B cell (primary cell): ENCODE data around the gene CTTN. TPM values are rescaled to one million over a fixed set of nuclear protein-coding genes. Genes with fewer than 3 reads are reported as not detected.

Experiments
- ATAC-seq: fragments of 200-7000 bp; cut with Tn5 transposase; one replicate; pipeline ENCODE4 v1.10.0; 2021; ENCODE audit warnings: low read depth, mild to moderate bottlenecking, moderate number of reproducible peaks, moderate library complexity
- CTCF ChIA-PET: fragments of 350-600 bp; sonication (Branson Sonifier 250); formaldehyde crosslinking; loops from one replicate; lab custom pipeline; 2021; ENCODE audit warnings: antibody characterized with exemption, inconsistent platforms; lab: Charles Lee
- POLR2A ChIA-PET: fragments of 350-600 bp; sonication (Branson Sonifier 250); formaldehyde crosslinking; loops from one replicate; lab custom pipeline; 2021; ENCODE audit warnings: antibody characterized with exemption; lab: Charles Lee
- DNase-seq: peaks from one replicate; pipeline ENCODE4 v3.0.0; 2013
- H2AFZ ChIP-seq: 2 replicates; pipeline ENCODE4 v1.6.1; 2012; ENCODE audit warnings: mild to moderate bottlenecking, low read depth, low read length; ENCODE audit not compliant: insufficient read depth, poor library complexity, severe bottlenecking
- H3K27ac ChIP-seq, 2 donors: 1 replicate in 1 of 2; 2 replicates in 1 of 2; pipeline ENCODE4 v1.5.1; 2012 to 2013; ENCODE audit warnings: low read length in 2 of 2, mild to moderate bottlenecking in 2 of 2, moderate library complexity in 1 of 2
- H3K27me3 ChIP-seq, 4 experiments: fragments of 200-600 bp in 1 of 4; sonication (generic) in 1 of 4; replicated peaks in 1 of 4; 1 replicate in 2 of 4; 2 replicates in 2 of 4; pipeline versions ENCODE4 v1.6.1 to v1.7.0; 2013 to 2016; ENCODE audit warnings: low read length in 3 of 4, mild to moderate bottlenecking in 2 of 4, mixed read lengths in 1 of 4, moderate library complexity in 1 of 4; ENCODE audit not compliant: insufficient read depth in 4 of 4, control insufficient read depth in 3 of 4; ENCODE audit errors: control extremely low read depth in 1 of 4
- H3K36me3 ChIP-seq, 2 experiments: replicated peaks in 1 of 2; 1 replicate in 1 of 2; 2 replicates in 1 of 2; pipeline versions ENCODE4 v1.6.1 to v1.7.1; 2013; ENCODE audit warnings: low read length in 1 of 2; ENCODE audit not compliant: insufficient read depth in 2 of 2, control insufficient read depth in 1 of 2; ENCODE audit errors: control extremely low read depth in 1 of 2, extremely low read depth in 1 of 2
- H3K4me1 ChIP-seq, 2 donors: fragments of 200-600 bp in 1 of 2; sonication (generic) in 1 of 2; 1 replicate in 1 of 2; 2 replicates in 1 of 2; pipeline versions ENCODE4 v1.5.1 to v1.6.1; 2013 to 2017; ENCODE audit warnings: low read length in 2 of 2; ENCODE audit not compliant: control insufficient read depth in 2 of 2, insufficient read depth in 2 of 2
- H3K4me2 ChIP-seq: replicated peaks from 2 replicates; pipeline ENCODE3; 2012; ENCODE audit warnings: mild to moderate bottlenecking, low read depth, low read length; ENCODE audit not compliant: poor library complexity, severe bottlenecking
- H3K4me3 ChIP-seq, 5 experiments: fragments of 200-600 bp in 1 of 5; sonication (generic) in 1 of 5; 1 replicate in 3 of 5; 2 replicates in 2 of 5; pipeline versions ENCODE4 v1.5.1 to v1.7.0; 2011 to 2016; ENCODE audit warnings: low read length in 4 of 5, mild to moderate bottlenecking in 4 of 5, low read depth in 2 of 5, control low read depth in 1 of 5, moderate library complexity in 1 of 5; ENCODE audit not compliant: insufficient read depth in 1 of 5; ENCODE audit errors: control extremely low read depth in 1 of 5, extremely low read depth in 1 of 5
- H3K79me2 ChIP-seq: fragments of 200-600 bp; sonication (generic); one replicate; pipeline ENCODE4 v1.6.0; 2016; ENCODE audit warnings: low read length; ENCODE audit not compliant: control insufficient read depth, insufficient read depth
- H3K9ac ChIP-seq: fragments of 200-600 bp; sonication (generic); 2 replicates; pipeline ENCODE4 v1.6.1; 2017; ENCODE audit warnings: mild to moderate bottlenecking, low read length, moderate library complexity
- H3K9me3 ChIP-seq, 3 donors: one replicate each; pipeline versions ENCODE4 v1.6.1 to v1.7.1; 2013; ENCODE audit warnings: low read length in 2 of 3; ENCODE audit not compliant: control insufficient read depth in 2 of 3, insufficient read depth in 1 of 3; ENCODE audit errors: control extremely low read depth in 1 of 3
- H4K20me1 ChIP-seq: 2 replicates; pipeline ENCODE4 v1.6.0; 2012; ENCODE audit warnings: mild to moderate bottlenecking, low read length; ENCODE audit not compliant: insufficient read depth, control insufficient read depth, poor library complexity, severe bottlenecking
- H3K27ac Mint-ChIP-seq: one replicate; pipeline ENCODE4 v1.8.0; 2021; ENCODE audit warnings: mixed read lengths
- H3K27me3 Mint-ChIP-seq: one replicate; pipeline ENCODE4 v1.8.0; 2021; ENCODE audit warnings: mixed read lengths
- H3K4me1 Mint-ChIP-seq: one replicate; pipeline ENCODE4 v1.8.0; 2021; ENCODE audit warnings: mixed read lengths
- H3K4me3 Mint-ChIP-seq: one replicate; pipeline ENCODE4 v1.8.0; 2021; ENCODE audit warnings: mixed read lengths
- H3K9me3 Mint-ChIP-seq: one replicate; pipeline ENCODE4 v1.8.0; 2022; ENCODE audit warnings: mixed read lengths; ENCODE audit not compliant: insufficient read depth
- CTCF ChIP-seq: fragments of 200-600 bp; IDR thresholded peaks from one replicate; pipeline ENCODE4 v1.8.0; 2022; ENCODE audit warnings: antibody characterized with exemption, mild to moderate bottlenecking
- EZH2 ChIP-seq: IDR thresholded peaks from 2 replicates; pipeline ENCODE4 v1.6.1; 2012; ENCODE audit warnings: borderline replicate concordance, low read depth, mild to moderate bottlenecking, moderate library complexity, low read length; ENCODE audit not compliant: insufficient read depth, poor library complexity, severe bottlenecking
- WGBS: methylation state at CpG from one replicate; pipeline ENCODE4 v1.1.5; 2013; ENCODE audit warnings: missing lambda C conversion rate; ENCODE audit not compliant: insufficient coverage; 5-methylcytosine and 5-hydroxymethylcytosine counted together
- intact Hi-C: fragments of 100-400 bp; cut with micrococcal nuclease; formaldehyde crosslinking; loops from one replicate; pipeline ENCODE4 v1.10.0; 2022
- polyA plus RNA-seq: library from polyadenylated mRNA; depleted of rRNA; stranded (reverse); fragments of >200 nt; gene quantifications from 2 replicates; pipeline ENCODE4 v1.2.3, GENCODE V29; 2012
- total RNA-seq, 2 donors: library from RNA; stranded (reverse); fragments of 120-200 nt in 1 of 2; gene quantifications; 1 replicate in 1 of 2; 2 replicates in 1 of 2; pipeline versions ENCODE4 v1.2.3 to v1.2.4, GENCODE V29; 2013 to 2022

CTTN gene
- total and polyA plus RNA-seq, 2 donors (not counting 1 experiment from before 2014, with no cell fraction given), result 0.34 TPM; not detected in 1

- Mint-ChIP-seq H3K27me3 (peaks cover 3% of the 10 kb centered on the region), H3K4me3 (no peak overlapping the region), H3K9me3 (no peaks in the 10 kb centered on the region), H3K4me1 (no peaks in the 10 kb centered on the region), H3K27ac (no peak overlapping the region)
- Histone ChIP-seq H3K9ac (no peak overlapping the region), H3K9me3 (no peaks in the 10 kb centered on the region), H3K36me3 (peaks cover 0 to 19% of the 10 kb centered on the region in 2 experiments), H3K27me3 (peaks cover 0 to 3% (median 0%) of the 10 kb centered on the region in 4 experiments), H2AFZ (no peak overlapping the region), H3K27ac (no peak overlapping the region), H3K4me2 (no peak overlapping the region), H3K79me2 (no peaks in the 10 kb centered on the region), H3K4me1 (no peaks in the 10 kb centered on the region), H4K20me1 (no peaks in the 10 kb centered on the region), H3K4me3 (no peak overlapping the region)
- intact Hi-C loops, result no loop called here
- no peak for TF ChIP-seq CTCF
- TF ChIP-seq EZH2, result no peak
- ChIA-PET POLR2A (no interaction called here), CTCF (no interaction called here)
- DNase-seq, result no peak
- no peak for ATAC-seq
- 91% methylated on average over 7 of the region's 11 CpGs for WGBS
Measured at GRCh38 chr11:70383664-70384565, 14.4 kb upstream of the CTTN start.

GRCh38 chr11:70384566-70385152 is 13.7 kb upstream of the CTTN start:
- Histone ChIP-seq H3K36me3 (peaks cover 0 to 18% of the 10 kb centered on the region in 2 experiments), H3K4me1 (no peaks in the 10 kb centered on the region), H3K4me3 (no peak overlapping the region), H3K79me2 (no peaks in the 10 kb centered on the region), H3K4me2 (no peak overlapping the region), H3K27ac (no peak overlapping the region), H3K9ac (no peak overlapping the region), H2AFZ (no peak overlapping the region), H4K20me1 (no peaks in the 10 kb centered on the region), H3K27me3 (peaks cover 0 to 5% (median 2%) of the 10 kb centered on the region in 4 experiments), H3K9me3 (no peaks in the 10 kb centered on the region)
- no peak for TF ChIP-seq CTCF
- TF ChIP-seq EZH2, result no peak
- ChIA-PET CTCF (interaction anchor here (0.6 kb wide), 1 partner anchor 23 kb away, joined by 3 read pairs; no protein-coding TSS in a partner anchor), POLR2A (no interaction called here)
- intact Hi-C loops, result no loop called here
- Mint-ChIP-seq H3K27me3 (peaks cover 8% of the 10 kb centered on the region), H3K4me3 (no peak overlapping the region), H3K9me3 (no peaks in the 10 kb centered on the region), H3K4me1 (no peaks in the 10 kb centered on the region), H3K27ac (no peak overlapping the region)
- 97% methylated on average over 17 of the region's 18 CpGs for WGBS
- DNase-seq (no peak), ATAC-seq (no peak)
